Muscle of back (tissue), 11 donors: ENCODE measurements around the gene RCAN1. TPM values are rescaled to one million over a fixed set of nuclear protein-coding genes. Genes with fewer than 3 reads are reported as not detected.
"Not testable (repeated sequence)": the region's sequence is repeated elsewhere in the genome, so short reads cannot be mapped to it uniquely, and the experiment has no call there.

Experiments used
- DNase-seq, 3 donors: peaks; one replicate each; pipeline versions ENCODE4 v3.0.0 to v3.0.0-alpha.2; 2013
- polyA plus RNA-seq, 10 donors: library from polyadenylated mRNA; unstranded; fragments of 120-200 nt; gene quantifications; one replicate each; pipeline ENCODE4 v1.2.1, GENCODE V29; 2013; ENCODE audit not compliant: insufficient read length in 10 of 10

The RCAN1 gene
- polyA plus RNA-seq, 10 donors = 21.8 to 55.5 (median 30.0) TPM

GRCh38 chr21:34574601-34575529, 40.0 kb downstream of the RCAN1 start:
- DNase-seq = peak in 1 of 3 donors; percentile 33

DNA sequence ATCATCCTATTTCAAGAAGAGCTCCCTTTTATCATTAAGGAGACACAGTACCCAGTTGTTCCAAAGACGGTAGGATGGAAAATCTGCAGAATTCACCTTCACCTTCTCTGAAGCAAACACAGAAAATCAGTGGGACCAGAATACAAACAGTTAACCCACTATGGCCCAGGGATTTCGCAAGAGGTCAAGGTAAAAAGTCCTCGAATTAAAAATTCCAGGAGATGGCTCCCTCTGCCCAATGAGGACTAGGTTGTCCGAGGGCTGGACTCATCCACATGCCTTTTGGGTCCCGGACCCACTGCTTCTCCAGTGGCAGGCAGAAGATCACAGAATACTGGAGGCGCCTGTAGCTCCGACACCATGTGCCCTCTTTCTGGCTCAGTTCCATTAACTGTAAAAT, 42.9 kb downstream of the RCAN1 start:
- no peak for DNase-seq

DNA sequence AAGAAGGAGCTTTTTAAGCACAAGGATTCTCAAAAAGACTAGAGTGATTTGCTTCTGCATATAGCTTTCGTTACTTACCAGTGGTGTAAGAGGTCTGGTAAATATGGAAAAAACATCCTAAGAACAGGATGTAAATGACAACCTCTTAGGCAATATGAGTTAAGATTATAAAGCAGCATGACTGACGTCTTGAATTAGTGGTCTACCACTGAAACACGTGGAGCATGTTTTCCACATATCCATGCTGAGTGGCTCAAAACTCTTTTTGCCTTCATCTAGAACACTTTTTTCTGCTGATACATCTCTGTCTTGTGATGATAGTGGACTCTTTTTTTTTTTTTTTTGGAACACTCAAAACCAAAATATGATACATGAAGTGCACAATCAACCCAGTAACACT, 44.6 kb downstream of the RCAN1 start:
- DNase-seq = no peak

DNA sequence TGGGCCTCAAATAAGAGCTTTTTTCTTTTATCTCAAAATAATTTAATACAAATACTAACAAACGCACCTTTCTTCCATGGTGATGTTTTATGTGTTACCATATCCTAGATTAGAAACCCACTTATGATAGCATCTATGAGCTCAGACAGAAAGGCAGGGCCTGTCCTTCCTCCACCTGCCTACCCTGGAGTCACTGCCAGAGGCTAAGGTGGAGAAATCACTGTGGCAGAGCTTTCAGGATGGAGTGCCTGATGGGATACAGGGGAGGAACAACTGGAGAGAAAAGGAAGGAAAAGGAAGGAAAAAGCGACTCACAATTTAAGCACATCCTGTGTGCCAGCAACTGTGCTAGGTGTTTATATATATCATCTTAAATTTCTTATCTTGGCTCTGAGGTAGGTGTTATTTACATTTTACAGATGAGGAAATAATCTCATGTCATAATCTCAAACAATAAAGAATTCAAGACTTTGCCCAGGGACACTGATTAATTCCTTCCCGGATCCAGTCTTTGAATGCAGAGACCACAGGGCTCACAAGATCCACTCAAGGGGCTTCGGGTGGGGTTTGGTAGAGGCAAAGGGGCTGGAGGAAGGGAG, 45.4 kb downstream of the RCAN1 start:
- DNase-seq = no peak

- not testable (repeated sequence) for DNase-seq
Measured at GRCh38 chr21:34568801-34569200, 46.1 kb downstream of the RCAN1 start.

DNA sequence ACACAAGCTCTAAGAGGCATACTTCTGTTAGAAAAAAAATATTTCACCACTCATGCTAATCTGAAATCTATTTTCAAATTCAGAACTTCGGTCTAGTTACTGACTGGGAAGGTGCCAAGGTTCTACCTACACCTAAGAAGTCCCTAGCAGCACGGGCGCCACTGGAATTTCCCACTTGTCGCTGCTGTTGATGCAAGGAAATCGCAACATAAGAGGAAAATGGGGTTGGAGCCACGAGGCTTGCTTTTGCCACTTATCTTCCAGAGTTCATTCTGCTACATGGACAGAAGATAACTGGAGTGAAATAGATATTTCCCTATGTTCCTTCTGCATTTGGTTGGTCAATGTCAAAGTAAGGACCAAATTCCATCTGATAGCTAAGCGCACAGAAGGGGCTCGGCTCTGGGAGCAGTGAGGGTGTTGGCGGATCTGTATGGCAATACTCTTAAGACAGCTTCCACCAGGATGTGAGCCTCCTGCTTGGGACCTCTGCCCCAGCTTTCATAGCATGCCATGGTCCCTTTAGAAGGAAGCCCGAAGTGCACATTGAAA, 47.2 kb downstream of the RCAN1 start:
- no peak for DNase-seq

DNA sequence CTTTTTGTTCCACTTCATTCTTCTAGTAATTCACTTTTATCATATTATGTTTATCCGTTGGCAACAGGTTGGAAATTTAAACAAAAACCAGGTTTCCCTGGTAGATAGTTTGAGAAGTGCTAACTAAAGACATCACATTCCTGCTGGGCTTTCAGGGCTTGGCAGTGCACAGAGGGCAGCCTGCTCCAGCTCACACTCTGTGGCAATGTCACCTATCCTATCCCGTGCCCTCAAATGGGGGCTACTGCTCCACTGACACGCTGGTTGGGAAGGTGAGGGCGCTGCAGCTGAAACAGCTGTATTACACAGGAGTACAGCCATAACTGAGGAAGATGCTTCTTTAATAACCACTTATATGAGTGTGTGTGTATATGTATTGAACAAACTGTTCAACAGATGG, 49.7 kb downstream of the RCAN1 start:
- DNase-seq = no peak

DNA sequence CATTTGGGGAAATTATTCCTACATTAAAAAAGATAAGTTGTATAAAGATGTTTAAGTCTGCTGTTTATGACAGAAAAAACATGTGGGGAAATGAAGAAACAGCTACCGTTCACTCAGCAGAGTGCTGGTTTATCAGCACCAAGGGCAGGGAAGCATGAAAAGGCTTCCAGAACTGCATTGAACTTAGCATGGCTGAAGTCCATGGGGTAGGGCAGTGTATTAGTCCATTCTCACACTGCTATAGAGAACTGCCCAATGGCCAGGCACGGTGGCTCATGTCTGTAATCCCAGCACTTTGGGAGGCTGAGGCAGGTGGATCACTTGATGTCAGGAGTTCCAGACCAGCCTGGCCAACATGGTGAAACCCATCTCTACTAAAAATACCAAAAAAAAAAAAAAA, 51.5 kb downstream of the RCAN1 start:
- DNase-seq = not testable (repeated sequence)

DNA sequence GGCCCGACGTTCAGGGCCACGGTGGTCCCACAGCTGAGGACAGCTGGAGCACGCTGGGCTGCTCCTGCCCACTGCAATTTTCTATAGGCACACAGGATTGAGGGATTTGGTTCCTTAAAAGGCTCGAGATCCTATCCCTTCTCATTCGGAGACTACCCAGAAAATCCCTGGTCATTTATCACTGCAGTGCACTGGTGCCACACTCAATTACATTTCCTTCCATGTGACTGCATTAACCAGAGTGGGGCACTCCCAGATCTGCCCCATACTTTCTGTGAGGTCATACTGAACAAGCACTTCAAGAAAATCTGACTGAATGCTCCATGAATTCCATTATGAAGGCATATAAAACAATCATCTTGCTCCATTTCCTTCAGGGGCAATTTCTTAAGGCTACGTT, 53.1 kb downstream of the RCAN1 start:
- no peak for DNase-seq

- DNase-seq = no peak
Measured at GRCh38 chr21:34560609-34561008, 54.3 kb downstream of the RCAN1 start.

- DNase-seq = no peak
Measured at GRCh38 chr21:34560021-34560420, 54.9 kb downstream of the RCAN1 start.

DNA sequence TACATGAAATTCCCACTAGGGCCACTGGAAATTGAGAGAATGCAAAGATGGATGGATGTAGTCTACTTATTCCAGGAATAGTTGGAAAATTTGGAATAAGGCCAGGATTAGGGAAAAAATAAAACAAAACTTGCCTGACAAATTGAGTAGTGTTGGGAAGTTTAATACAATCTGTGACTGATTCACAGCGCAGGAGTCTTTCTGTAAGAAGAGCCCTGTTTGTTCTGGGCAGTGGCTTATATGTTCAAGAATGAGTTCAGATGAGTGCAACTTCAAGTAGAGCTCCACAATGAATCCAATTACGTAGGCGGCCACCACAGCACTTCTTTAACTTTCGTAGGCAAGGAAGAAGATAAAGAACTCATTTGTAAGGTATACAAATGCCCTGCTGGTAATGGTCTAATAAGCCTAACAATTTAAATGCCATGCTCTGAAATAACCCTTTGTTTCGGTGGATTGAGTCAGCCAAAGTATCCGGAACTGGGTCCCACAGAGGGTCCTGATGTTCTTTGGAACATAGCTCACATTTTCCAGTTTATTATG, 55.8 kb downstream of the RCAN1 start:
- DNase-seq = peak in 2 of 3 donors; percentile 27 to 34

DNA sequence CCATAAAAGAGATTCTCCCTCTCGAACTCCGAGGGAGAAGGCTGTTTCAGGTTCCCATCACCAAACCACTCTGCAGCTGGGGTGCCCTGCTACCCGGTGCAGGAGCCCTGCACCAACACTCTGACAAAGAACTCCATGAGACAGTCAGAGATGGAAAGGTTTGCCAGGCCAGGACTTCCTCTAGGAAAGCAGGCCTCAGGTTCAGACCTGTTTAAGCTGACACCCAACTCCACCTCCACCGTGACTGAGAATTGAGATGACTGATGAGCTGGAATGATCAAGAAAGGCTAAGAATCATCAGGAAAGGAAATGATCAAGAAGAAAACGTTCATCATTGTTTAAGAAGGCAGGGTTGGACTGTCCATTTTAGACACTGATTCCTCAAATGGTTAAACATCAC, 56.7 kb downstream of the RCAN1 start:
- no peak for DNase-seq

- DNase-seq = no peak
Measured at GRCh38 chr21:34557261-34557660, 57.7 kb downstream of the RCAN1 start.

DNA sequence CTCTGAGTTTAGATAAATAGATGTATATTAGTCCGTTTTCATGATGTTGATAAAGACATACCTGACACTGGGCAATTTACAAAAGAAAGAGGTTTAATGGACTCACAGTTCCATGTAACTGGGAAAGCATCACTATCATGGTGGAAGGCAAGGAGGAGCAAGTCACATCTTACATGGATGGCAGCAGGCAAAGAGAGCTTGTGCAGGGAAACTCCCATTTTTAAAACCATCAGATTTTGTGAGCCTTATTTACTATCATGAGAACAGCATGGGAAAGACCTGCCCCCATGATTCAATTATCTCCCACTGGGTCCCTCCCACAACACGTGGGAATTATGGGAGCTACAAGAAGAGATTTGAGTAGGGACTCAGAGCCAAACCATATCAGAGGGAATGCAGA, 60.2 kb downstream of the RCAN1 start:
- not testable (repeated sequence) for DNase-seq

DNA sequence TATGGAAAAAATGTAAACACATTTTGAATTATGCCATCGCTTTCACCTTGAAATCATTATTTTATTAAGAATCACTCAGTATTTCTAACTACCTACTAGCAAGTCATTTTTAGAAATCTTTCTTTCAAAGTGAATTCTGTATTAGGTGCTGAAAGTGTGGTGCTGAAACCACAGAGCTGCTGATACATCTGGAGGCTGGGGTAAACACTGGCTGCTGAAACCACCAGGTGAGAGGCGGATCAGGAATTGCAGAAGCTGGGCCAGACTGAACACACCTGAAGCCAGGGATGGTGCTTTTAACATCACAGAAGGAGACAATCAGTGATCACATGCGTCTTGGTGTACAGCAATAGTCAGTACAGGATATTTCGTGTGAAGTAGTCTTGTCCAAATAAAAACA, 60.7 kb downstream of the RCAN1 start:
- no peak for DNase-seq

DNA sequence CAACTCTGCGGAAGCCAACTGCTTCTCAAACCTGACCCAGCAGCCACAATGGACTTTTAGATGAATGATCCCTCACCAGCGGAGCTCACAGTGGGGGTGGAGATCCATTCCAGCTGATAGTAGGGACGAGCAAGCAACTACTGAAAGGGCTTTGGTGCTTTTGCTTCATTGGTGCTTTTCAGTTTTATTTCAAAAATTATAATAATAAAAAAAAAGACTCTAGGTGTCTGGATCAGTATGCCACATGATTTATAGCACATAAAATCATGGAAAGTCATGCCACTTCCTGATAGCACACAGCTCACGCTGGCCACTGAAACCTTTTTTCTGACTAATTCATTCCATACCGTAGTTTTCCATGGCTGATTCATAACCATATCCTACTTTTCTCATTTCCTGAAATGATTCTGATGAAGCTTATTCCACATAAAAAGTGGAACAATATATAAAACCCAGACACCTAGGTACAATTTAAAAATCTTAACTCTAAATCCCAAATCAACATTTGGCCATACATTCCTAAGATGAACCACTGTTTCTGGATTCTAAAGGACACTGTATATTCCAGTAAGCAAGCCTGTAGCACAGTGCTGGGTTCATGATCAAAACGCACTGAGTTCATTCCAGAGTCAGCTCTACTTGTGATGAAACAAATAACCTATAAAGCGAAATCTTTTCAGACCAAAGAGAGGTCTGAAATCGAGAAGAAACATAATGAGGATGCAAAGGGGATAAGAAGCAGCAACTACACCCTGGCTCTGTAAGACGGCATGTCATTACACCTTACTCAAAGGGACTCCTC, 61.6 kb downstream of the RCAN1 start:
- peak; percentile 44 to 80 (median 49) for DNase-seq

DNA sequence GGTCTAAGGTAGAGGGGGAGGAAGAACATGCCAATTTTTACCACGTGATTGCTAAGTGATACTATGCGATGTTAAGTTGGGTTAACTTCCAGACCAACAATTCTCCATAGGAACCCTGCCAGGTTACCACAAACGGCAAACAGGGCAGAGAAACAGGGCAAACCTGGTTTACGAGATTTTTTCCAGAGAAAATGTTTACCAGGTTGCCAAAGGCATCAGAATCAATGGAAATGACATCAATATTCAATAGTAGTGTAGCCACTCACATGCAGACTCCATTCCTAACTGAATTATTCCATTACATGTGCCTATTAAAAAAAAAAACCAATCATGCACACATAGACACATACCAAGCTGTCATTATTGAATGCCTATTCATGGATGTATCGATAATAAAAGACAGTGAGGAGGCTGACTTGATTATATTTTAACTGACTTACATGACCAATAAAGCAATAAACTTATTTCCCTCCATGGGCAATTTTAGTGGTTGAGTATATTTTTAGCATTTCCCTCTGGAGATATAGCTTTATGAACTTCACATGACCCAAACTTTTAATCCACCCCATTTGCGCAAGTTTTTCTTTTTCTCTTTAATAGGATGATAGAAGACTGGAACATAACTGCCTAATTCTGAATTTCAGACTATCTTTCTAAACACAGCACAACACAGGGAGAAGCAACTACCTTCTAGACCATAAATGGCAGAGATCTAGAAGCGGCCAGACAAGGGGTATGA, 62.4 kb downstream of the RCAN1 start:
- peak in 2 of 3 donors; percentile 30 to 45 for DNase-seq

GRCh38 chr21:34550182-34550799, 64.6 kb downstream of the RCAN1 start:
- DNase-seq = no peak

GRCh38 chr21:34548781-34549376, 66.0 kb downstream of the RCAN1 start:
- no peak for DNase-seq
